ENCODE results near the gene NTRK2.

The NTRK2 gene

DNA sequence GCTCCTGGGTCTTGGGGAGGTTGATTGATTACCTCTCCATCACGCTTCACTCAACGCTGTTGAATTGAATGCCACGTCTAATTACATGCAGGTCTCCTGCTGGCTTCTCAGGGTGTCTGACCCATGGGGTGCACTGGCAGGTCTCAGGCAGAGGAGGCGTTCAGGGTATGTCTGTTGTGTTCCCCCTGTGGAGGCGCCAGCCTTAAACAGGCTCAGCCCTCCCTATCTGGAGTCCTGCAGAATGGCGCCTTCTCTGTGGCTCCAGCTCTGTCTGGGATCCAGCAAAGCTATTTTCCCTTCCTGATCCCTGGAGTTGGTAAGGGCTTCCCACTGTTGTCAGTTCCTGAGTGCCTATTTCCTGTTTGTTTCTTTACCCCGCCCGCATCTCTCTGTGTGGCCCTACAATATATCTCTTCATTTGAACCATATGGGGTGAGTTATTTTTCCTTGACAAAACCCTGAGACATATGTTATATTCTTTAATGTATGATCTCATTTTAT lies 150.0 kb downstream of the NTRK2 start:
- no peak for DNase-seq (ENCODE audit: low spot score)

DNA sequence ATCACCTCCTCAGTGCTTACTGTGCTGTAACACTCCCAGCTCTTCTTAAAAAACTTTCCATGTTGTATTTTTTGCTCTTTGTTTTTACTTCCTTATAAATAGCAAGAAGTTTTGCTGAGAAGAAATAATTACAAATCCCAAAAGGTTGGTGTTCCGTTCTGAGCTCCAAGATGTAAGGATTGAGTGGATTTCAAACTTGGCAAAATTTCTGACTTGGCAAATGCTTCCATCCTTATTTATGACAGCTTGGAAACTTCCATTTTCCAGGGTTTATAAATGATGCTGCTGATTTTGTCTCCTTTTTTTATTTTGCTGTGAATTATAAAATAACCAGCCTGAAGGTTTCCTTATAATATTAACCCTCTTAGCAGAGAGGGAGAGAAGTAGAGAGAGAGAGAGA lies 151.9 kb downstream of the NTRK2 start:
- no peak for DNase-seq (ENCODE audit: low spot score)

DNA sequence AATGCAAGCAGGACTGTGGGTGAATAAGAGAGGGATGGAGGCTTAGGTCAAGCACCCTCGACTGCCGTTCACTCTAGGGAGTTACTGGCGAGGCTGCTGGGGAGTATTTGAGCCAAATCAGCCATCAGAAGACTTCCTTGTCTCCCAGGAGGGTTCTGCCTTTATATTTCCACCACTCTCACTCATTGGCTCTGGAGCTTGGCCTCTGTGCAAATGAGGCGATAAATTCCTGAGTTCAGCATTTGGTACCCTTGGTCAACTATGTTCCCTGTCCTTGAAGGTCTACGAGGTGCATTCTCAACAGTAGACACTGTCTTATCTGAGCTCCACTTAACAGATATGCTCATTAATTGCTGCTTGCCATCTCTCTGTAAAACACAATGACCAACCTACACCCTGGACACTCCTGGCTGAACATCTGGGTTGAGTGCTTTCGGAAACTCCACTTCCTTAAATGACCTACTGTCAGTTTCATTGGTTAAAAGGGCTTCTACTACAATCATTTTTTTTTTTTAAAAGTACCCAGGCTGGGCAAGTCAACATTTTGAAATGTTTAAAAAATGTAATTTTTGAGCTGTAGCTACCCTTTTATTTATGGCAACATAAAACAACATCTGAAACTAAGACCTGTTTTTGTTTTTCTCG lies 153.2 kb downstream of the NTRK2 start:
- no peak for DNase-seq (ENCODE audit: low spot score)

DNA sequence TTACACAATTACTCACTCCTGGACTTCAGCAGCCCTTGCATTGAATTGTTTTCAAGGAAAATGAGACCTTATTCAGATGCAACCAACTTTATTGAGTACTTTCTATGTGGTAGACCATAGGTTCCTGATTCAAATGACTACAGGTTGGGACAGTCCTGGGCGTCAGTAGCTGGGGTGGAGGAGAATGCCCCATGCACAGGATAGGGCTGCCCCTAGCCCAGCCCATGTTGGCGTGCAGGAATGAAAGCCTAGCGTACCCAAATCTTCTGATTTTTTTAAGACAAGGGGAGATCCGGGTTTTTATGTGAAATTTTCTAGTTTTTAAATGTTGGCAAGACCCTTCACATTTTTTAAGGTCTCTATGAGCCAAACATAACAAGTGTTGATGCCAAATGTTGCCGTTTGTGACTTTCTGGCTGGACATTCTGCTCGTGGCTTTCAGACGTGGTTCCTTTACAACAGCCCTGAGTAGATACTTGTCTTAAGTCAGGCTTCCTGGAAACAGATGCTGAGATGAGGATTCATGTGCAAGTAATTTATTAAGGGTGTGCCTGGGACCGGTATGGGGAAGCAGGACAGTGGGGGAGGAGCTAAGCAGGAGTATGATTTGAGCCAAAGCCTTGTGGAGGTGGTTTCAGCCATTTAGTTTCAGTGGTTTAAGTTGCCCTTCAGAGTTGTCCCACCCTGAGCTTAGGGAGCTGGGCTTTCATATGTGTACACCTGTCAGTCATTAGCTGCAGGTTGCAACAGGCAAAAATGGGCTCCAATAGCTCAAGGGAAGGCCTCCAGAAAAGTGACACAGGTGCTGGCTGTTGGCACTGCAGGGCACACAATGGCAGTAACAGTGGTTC lies 154.1 kb downstream of the NTRK2 start:
- DNase-seq (ENCODE audit: low spot score): no peak

DNA sequence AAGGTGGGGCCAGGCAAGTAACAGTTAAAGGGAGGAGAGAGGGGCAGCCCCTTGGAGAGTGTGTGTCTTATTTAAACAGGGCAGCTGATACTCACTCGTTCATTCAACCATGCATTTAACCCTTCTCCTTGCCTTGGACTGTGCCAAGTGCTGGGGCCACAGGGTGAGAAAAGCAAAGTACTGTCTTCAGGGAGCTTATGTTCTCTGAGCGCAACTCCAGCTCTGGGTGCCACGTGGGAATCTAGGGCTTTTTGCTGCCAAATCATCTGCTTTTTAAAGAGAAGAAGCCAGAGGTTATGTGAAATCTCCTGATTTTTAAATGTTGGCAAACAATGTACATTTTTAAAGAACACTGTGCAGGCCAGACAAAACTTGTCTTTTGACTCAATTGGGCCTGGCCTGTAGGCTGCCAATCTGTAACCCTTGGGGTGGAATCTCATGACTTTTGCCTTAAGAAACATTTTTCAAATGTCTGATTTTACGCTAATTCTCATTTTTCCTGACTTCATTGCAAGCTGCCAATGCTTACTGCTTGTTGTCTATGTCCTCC lies 157.8 kb downstream of the NTRK2 start:
- no peak for DNase-seq (ENCODE audit: low spot score)

DNA sequence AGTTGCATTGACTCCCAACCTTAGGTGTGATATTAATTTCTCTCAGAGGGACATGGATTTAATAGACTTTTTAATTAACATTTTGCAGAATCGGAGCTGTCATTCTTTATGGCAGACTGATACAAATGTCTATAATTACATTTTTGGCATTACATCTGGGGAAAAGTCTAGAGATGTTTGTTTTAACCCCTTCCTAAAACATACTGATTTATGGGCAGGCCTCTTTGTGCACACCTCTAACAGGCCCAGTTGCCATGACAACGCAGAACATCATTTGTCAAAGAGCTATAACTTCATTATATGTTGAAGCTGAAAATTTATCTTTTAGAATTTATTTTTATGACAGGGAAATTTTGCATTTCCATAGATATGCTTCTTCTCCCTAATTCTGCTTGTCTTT lies 158.5 kb downstream of the NTRK2 start:
- DNase-seq (ENCODE audit: low spot score): no peak

DNA sequence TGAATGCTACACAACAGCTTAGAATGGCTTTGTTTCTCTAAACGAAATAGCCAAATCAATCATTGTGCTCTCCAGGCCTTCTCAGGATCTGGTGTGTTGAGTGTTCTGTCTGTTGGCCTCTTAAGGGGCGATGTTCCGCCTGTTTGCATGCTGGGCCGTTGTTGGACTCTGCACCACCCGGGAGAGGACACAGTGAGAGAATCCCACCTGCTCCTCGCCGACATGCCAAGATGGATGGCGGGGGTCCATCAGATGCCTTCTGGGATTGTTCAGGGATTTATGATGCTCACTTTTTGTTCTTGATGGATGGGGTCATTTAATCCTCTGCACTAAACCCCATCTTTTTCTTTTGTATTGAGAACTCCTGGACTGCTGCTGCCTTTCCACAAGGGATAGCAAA lies 159.9 kb downstream of the NTRK2 start:
- DNase-seq (ENCODE audit: low spot score): no peak

DNA sequence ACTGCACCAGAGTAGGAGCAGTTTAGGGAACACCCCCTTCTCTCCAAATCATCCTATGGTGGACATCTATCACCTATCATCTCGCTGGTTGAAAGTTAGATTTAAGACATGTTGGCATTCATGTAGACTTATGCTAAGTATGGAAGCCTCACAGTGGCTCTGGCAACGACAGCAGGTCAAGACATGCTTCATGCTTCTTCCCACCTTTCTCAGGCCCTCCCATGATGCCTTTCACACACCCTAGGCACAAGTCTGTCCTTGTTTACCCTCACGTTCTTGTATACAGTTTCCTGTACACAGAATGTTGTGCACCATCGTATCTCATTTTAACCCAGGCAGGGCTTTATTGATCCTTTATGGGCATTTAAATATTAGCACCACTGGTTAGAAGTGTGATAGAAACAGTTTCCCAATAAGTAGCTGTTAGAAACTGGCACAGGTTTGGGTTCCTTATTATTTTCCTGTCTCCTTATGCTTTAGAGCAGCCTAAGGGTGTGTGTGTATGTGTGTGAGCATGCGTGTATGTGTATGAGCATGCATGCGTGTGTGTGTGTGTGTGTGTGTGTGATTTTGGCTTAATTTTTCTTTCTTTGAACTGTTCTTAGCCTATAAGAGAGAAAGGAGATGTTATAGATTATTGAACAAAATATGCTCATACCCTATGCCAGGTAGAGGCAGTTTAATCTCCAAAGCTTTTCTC lies 160.6 kb downstream of the NTRK2 start:
- DNase-seq (ENCODE audit: low spot score): no peak

DNA sequence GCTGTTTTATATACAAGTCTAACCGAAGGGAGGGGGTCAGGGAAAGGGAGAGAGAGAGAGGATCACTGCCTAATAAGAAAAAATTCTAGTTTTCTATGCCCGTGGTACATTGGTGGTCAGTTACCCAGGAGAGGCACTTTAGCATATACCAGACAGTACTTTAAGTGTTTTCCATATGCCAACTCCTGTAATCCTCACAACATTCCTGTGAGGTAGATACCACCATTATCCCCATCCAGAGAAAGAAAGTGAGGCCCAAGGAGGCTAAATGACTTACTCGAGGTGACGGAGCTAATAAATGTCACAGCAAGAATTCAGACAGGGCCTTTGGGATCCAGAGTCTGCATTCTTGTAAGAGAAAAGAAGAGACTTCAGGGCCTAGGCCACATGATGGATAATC lies 161.8 kb downstream of the NTRK2 start:
- no peak for DNase-seq (ENCODE audit: low spot score)

DNA sequence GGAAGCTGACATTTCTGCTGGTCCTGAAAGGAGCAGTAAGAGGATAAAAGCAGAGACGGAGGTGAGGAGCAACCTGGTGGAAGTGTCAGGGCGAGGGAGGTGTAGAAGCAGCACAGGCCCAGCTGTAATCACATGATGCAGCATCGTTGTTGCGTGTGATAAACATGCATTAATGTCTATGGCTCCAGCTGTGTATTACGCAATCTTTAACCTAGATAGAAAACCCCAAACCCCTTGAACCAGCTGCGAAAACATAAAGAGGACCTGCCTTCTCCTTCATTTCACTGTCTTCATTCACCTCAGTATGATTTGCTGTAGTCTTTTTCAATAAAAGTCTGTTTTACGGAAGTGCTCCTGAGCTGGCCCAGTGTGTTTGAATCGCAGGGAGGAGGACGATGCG lies 162.9 kb downstream of the NTRK2 start:
- no peak for DNase-seq (ENCODE audit: low spot score)

DNA sequence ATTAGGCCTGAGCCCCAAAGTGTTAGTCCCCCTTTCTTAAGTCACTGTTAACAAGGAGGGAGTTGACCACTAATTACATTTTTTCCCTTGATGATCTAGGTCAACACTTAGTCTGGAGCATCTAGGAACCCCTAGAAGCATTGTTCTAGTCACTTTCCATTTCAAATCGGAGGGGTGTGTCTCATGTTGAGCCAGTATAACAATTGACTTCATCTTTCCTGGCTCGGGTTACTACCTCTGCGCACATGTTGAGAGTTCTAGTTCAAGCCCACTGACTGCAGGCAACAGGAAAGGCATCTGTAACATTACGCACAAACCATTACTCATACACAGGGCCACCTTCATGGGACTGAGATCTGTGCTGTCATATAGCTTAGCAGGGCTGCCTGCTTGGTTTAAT lies 164.9 kb downstream of the NTRK2 start:
- no peak for DNase-seq (ENCODE audit: low spot score)

DNA sequence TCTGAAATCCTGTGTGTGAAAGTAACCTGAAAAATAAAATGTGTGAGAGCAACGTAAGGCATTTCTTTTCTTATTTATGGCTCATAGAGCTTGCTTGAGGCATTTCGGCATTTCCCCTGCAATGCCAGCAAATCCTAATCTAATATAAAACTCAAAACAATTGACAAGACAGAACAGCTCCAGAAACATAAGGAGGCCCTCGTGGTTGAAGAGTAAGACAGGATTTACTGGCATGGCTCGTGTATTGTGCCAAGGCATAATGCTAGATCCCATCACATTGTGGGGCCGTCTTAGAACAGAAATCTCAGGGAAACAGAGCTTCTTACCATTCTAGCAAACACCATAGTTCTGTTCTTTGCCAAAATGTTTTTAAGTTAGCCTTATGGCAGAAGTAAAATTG lies 166.2 kb downstream of the NTRK2 start:
- DNase-seq (ENCODE audit: low spot score): no peak

DNA sequence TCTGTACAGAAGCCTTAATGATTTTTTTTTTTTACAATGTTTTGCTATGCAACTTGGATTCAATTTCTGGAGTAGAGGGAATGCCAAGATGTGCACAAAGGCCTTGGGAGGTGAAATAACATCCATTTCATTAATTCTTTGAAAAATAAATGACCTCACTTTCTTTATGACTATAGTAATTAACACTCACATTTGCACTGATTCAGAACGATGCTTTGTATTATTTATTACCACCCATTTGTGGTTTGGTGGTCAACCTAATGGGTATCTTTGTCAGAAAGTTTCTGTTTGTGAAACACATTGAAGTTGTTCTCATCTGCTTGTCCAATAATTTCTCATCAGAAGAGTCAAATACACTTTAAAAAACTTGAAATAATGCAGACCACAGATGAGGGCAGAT lies 169.3 kb downstream of the NTRK2 start:
- no peak for DNase-seq (ENCODE audit: low spot score)

DNA sequence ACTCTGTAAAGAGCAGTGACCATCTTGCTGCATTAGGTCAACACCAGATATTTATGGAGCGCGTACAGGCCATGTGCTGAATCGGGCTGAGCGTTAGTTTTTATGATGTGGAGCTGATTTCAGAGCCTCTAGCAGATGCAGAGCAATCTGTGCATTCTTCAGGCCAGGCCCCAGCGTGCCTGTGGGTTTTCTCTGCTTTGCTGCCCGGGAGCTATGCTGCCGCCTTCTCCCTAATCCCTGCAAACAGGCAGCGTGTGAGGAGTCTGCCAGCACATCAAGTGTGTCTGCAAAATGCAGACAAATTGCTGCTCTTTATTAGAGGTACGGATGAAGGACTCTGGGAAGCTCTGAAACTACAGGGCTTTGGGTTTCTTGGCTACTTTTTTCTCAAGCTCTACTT lies 170.0 kb downstream of the NTRK2 start:
- peak; percentile 73 for DNase-seq (ENCODE audit: low spot score)

DNA sequence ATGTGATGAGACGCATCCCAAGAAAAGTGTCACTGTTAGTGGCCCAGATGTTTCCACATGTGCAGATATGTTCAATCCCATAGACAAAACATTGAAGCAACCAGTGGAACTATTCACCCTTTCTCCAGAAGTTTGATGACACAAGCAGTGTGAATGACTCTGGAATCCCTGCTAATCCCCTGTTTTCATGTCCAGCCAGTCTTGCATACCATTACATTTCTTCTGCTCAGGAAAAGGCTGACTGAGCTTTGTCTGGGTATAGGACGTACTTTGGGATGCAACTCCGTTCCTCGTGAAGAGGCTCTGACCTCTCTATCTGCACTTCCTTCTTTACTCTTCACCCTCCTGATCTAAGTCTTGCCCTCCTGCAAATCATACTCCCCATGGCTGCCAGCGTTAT lies 172.4 kb downstream of the NTRK2 start:
- DNase-seq (ENCODE audit: low spot score): no peak

DNA sequence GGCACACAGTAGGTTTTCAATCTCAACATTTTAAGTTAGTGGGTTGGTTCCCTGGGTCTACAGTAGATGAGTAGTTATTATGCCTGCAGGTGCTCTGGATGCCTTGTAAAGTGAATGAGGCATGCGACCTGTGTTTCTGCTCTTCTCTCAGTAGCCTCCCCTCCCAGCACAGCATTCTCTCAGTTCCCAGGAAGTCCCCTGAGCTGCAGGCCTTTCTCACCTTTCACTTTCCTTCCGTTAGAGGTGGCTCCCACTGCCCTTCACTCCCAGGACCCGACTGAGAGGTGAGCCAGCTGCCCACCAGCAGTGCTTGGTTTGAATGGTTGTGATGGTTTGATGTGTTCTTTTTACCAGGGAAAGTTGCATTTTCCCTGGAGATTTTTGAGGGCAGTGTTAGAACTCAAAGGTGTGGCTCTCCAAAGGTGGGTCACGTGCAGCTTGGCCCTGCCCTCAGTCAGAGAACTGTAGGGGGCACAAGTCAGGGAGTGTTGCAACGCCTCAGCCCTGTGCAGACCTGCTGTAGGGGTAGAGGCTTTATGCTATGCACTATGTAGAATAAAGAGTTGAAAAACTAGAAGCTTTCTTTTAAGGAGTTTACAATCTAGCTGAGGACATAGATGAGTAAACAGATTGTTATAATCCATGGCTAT lies 173.8 kb downstream of the NTRK2 start:
- DNase-seq (ENCODE audit: low spot score): no peak

DNA sequence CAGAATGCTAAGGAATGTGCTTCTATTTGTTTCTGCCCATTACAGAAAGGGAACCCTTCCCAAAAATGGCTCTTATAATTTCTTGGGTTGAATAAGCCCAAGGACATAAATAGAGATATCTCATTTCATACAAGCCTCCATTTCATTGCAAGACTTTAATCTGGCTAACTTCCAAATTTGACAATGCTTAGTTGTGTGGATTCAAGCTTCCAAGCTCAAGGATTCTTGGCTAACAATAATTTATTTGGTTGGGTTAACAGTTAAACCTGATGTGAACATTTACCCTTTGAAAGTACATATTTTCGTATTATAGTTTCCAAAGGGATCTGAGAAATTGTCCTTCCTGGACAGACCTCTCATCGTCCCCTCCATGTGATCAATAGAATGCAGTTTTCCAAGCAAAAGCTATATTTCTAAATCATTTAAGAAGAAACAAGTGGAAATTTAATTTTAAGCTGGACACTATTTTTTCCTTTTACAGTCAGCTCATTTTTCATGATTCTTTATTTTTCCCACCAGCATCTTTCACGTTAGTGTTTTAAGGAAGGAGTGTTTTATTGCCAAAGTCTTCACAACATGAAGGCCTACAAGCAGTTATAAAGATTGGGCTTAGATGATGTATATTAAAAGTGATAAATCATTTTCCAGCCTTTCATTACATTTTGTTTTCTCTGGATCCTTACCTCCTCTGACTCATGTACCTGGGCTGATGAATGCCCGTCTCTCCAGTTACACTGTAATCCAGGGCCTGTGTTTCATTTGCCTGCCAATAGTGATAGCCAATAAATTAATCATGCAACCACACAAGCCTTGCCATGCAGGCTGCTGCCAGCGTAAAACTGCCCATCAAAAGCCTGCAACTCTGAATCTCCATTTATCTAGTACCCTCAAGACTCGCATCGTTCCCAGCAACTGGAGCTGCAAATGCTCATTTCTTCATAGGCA lies 176.7 kb downstream of the NTRK2 start:
- DNase-seq (ENCODE audit: low spot score): no peak

DNA sequence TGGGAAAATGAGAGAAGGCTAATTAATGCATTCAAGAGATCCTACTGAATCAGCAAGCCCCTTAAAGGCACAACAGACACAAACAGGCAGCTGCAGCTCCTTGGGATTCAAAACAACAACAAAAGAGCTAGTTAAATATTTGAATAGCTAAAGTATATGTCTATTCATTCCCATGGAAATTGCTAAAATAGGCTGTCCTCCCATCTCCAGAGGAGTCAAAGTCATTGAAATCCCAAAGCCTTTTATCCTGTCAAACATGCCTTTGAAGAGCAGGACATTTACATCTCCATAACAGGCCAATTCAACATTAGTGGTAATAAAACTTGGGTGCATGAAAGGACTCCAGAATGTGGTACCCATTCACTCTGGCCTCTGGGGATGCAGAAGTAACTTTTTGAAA lies 177.4 kb downstream of the NTRK2 start:
- no peak for DNase-seq (ENCODE audit: low spot score)

DNA sequence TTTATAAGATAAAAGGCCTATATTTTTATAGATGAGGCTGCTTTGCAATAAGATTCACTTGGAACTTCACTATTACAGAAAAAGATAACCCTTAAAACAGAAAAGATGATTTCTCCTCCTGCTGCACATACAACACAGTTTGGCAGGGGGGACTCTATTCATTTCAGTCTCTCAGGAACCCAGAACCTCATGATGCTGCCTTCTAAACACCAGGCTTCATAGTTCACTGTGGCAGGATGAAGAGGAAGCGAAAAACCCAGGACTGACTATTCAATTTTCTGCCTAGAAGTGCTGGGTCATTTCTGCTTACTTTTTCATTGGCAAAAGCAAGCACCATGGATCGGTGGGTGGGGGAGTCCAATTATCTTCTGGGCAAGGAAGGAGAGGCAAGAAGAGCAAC lies 179.5 kb downstream of the NTRK2 start:
- DNase-seq (ENCODE audit: low spot score): no peak

DNA sequence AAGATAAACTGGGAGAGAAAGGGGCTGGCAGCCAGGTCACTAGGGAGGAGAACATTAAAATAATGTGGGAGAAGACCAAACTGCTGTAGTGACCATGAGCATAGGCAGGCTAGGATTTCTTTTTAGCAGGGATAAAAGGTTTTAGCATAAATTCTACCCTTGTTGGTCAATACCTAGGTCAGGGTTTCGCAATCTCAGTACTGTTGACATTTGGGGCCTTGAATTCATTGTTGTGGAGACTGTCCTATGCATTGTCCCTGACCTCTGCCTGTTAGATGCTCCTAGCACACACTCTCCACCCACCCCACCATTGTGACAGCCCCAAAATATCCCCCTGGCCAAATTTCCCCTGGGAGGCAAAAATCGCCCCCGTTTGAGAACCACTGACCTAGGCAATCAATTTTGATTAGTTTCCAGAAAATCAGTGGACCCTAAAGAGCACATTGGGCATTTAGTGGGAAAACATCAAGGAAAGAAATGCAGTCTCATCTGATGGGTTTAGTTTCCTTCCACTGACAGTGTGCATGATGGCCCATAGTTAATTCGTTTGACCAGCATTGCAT lies 181.4 kb downstream of the NTRK2 start:
- no peak for DNase-seq (ENCODE audit: low spot score)
